Fibroblast of villous mesenchyme (primary cell): ENCODE results near the gene TMEM126A. TPM values are rescaled to one million over a fixed set of nuclear protein-coding genes. Genes with fewer than 3 reads are reported as not detected.
"Not testable (repeated sequence)": the region's sequence is repeated elsewhere in the genome, so short reads cannot be mapped to it uniquely, and the experiment has no call there.

Experiments used
- DNase-seq: peaks from one replicate; pipeline ENCODE4 v3.0.0-alpha.2; 2010; ENCODE audit warnings: low read depth
- H3K4me3 ChIP-seq: 2 replicates; pipeline ENCODE4 v1.5.1; 2011; ENCODE audit warnings: low read depth, mild to moderate bottlenecking, low read length
- CTCF ChIP-seq: IDR thresholded peaks from 2 replicates; pipeline ENCODE4 v1.5.1; 2012; ENCODE audit warnings: low read depth, mild to moderate bottlenecking, low read length; ENCODE audit not compliant: insufficient read depth
- total RNA-seq: library from RNA; depleted of rRNA; stranded (reverse); fragments of >200 nt; gene quantifications from 2 replicates; pipeline ENCODE4 v1.2.3, GENCODE V29; 2012

Gene TMEM126A
- total RNA-seq, 1 donor: 46.6 TPM

- TF ChIP-seq CTCF: no peak
- DNase-seq: peak; percentile 84
- H3K4me3 ChIP-seq: no peak overlapping the region
Observed at GRCh38 chr11:85643191-85643614, 4.6 kb upstream of the TMEM126A start.

- no peak for TF ChIP-seq CTCF
- no peak for DNase-seq
- H3K4me3 ChIP-seq: peak overlapping the region; percentile 85
Observed at GRCh38 chr11:85647078-85647477, 689 bp upstream of the TMEM126A start.

GRCh38 chr11:85651118-85651517 is 3.4 kb downstream of the TMEM126A start:
- TF ChIP-seq CTCF: no peak
- no peak for DNase-seq
- H3K4me3 ChIP-seq: no peak overlapping the region

GRCh38 chr11:85652786-85653447 is 5.2 kb downstream of the TMEM126A start:
- no peak for TF ChIP-seq CTCF
- no peak for DNase-seq
- no peak overlapping the region for H3K4me3 ChIP-seq

GRCh38 chr11:85654343-85654742 is 6.6 kb downstream of the TMEM126A start:
- DNase-seq, H3K4me3 ChIP-seq: not testable (repeated sequence)

GRCh38 chr11:85656777-85657176 is 9.0 kb downstream of the TMEM126A start:
- DNase-seq: no peak
- no peak for TF ChIP-seq CTCF

GRCh38 chr11:85658180-85658579 is 10.4 kb downstream of the TMEM126A start:
- no peak overlapping the region for H3K4me3 ChIP-seq
- TF ChIP-seq CTCF: no peak
- DNase-seq: no peak

More at GRCh38 chr11:85656777-85657176, 9.0 kb downstream of the TMEM126A start:
- no peak overlapping the region for H3K4me3 ChIP-seq
